Hepatocyte (in vitro differentiated cells): ENCODE results near the gene PTGES.

Experiments
- EZH2 ChIP-seq: fragments of 200-600 bp; sonication (generic); IDR thresholded peaks from 2 replicates; pipeline ENCODE4 v1.6.1; 2016; ENCODE audit warnings: antibody characterized with exemption, mild to moderate bottlenecking, borderline replicate concordance
- TF ChIP-seq, protein P1 (sequence below): fragments of 200-600 bp; sonication (generic); IDR thresholded peaks from 2 replicates; pipeline ENCODE4 v1.5.1; 2016; ENCODE audit warnings: antibody characterized with exemption, mild to moderate bottlenecking; ENCODE audit not compliant: poor library complexity

DNA sequence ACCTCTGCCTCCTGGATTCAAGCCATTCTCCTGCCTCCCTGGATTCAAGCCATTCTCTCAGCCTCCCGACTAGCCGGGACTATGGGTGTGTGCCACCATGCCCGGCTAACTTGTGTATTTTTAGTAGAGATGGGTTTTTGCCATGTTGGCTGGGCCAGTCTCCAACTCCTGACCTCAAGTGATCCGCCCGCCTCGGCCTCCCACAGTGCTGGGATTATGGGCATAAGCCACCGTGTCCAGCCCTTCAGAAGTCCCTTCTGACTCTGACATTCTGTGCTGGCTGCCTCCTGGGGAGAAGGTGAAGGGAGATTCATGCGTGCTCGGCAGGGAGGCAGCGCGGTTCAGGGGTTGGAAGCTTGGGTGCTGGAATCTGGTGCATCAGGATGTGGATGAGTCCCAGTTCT is 58.6 kb downstream of the PTGES start:
- TF ChIP-seq, protein P1, sequence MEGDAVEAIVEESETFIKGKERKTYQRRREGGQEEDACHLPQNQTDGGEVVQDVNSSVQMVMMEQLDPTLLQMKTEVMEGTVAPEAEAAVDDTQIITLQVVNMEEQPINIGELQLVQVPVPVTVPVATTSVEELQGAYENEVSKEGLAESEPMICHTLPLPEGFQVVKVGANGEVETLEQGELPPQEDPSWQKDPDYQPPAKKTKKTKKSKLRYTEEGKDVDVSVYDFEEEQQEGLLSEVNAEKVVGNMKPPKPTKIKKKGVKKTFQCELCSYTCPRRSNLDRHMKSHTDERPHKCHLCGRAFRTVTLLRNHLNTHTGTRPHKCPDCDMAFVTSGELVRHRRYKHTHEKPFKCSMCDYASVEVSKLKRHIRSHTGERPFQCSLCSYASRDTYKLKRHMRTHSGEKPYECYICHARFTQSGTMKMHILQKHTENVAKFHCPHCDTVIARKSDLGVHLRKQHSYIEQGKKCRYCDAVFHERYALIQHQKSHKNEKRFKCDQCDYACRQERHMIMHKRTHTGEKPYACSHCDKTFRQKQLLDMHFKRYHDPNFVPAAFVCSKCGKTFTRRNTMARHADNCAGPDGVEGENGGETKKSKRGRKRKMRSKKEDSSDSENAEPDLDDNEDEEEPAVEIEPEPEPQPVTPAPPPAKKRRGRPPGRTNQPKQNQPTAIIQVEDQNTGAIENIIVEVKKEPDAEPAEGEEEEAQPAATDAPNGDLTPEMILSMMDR, result no peak
- no peak for TF ChIP-seq EZH2
